ENCODE results near the gene ARHGAP45. TPM values are rescaled to one million over a fixed set of nuclear protein-coding genes. Genes with fewer than 3 reads are reported as not detected.

ARHGAP45 gene
- total and polyA plus RNA-seq, 9 of the 15 experiments (the other 6 are each of a cell fraction or from before 2014, with no cell fraction given), result 0.08 to 22.1 (median 4.2) TPM

DNA sequence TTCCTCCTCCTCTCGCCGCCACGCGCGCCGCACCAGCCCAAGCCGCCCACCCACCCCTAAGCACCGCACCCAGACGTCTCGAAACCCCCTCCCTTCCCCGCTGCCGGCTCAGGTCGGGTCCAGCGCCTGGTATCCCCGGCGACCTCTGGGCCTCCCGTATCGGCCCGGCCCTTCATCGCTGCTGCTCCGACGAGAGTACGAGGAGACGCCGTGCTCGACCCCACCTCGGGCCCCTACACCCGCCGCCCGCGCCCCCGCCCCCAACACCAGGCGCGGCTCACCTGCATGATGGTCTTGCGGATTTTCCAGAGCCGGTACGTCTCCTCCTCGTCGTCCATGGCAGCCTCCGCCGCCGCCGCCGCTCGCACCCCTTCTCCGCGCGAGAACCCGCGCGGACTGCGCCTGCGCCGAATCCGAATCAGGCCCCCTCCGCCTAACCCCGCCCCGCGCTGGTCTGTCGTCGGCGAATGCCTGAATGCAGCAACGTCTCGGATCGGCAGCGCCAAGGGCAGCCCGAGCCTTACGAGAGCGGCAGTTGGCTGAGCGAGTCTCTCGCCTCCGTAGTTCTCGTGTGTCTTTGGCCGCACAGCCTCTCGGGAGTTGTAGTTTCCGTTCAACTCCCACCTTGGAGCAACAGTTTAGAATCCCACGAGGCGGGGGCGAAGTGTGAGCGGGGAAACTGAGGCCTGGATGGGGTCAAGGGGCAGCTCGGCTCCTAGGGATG, 28.2 kb downstream of the ARHGAP45 start, which contains the start of gene POLR2E (continued):
- TF ChIP-seq, protein P1, sequence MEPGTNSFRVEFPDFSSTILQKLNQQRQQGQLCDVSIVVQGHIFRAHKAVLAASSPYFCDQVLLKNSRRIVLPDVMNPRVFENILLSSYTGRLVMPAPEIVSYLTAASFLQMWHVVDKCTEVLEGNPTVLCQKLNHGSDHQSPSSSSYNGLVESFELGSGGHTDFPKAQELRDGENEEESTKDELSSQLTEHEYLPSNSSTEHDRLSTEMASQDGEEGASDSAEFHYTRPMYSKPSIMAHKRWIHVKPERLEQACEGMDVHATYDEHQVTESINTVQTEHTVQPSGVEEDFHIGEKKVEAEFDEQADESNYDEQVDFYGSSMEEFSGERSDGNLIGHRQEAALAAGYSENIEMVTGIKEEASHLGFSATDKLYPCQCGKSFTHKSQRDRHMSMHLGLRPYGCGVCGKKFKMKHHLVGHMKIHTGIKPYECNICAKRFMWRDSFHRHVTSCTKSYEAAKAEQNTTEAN (CRISPR knock-in tag; IDR thresholded peaks at IDR 0.05), result no peak
- TF ChIP-seq, protein P2, sequence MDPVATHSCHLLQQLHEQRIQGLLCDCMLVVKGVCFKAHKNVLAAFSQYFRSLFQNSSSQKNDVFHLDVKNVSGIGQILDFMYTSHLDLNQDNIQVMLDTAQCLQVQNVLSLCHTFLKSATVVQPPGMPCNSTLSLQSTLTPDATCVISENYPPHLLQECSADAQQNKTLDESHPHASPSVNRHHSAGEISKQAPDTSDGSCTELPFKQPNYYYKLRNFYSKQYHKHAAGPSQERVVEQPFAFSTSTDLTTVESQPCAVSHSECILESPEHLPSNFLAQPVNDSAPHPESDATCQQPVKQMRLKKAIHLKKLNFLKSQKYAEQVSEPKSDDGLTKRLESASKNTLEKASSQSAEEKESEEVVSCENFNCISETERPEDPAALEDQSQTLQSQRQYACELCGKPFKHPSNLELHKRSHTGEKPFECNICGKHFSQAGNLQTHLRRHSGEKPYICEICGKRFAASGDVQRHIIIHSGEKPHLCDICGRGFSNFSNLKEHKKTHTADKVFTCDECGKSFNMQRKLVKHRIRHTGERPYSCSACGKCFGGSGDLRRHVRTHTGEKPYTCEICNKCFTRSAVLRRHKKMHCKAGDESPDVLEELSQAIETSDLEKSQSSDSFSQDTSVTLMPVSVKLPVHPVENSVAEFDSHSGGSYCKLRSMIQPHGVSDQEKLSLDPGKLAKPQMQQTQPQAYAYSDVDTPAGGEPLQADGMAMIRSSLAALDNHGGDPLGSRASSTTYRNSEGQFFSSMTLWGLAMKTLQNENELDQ (CRISPR knock-in tag; IDR thresholded peaks at IDR 0.05; ENCODE audit: borderline replicate concordance), result no peak
- TF ChIP-seq SLC30A9 (CRISPR knock-in tag; IDR thresholded peaks at IDR 0.05), result no peak
- TF ChIP-seq RBM17 (IDR thresholded peaks at IDR 0.05; ENCODE audit: borderline replicate concordance, low read depth, low read length), result no peak
- no peak for TF ChIP-seq PHTF2 (CRISPR knock-in tag; IDR thresholded peaks at IDR 0.05)
- TF ChIP-seq BHLHE40 (IDR thresholded peaks at IDR 0.05; ENCODE audit: low read length), result no peak
- no peak for TF ChIP-seq ZNF133 (CRISPR knock-in tag; IDR thresholded peaks at IDR 0.05)
- TF ChIP-seq XRCC5 (IDR thresholded peaks at IDR 0.05; ENCODE audit: low read depth, low read length), result no peak
- peak; percentile 25 for TF ChIP-seq PCBP1 (IDR thresholded peaks at IDR 0.05; ENCODE audit: low read depth, low read length, poor library complexity, severe bottlenecking)
- TF ChIP-seq, protein P3, sequence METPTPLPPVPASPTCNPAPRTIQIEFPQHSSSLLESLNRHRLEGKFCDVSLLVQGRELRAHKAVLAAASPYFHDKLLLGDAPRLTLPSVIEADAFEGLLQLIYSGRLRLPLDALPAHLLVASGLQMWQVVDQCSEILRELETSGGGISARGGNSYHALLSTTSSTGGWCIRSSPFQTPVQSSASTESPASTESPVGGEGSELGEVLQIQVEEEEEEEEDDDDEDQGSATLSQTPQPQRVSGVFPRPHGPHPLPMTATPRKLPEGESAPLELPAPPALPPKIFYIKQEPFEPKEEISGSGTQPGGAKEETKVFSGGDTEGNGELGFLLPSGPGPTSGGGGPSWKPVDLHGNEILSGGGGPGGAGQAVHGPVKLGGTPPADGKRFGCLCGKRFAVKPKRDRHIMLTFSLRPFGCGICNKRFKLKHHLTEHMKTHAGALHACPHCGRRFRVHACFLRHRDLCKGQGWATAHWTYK (CRISPR knock-in tag; IDR thresholded peaks at IDR 0.05), result no peak
- no peak for TF ChIP-seq PURB (CRISPR knock-in tag; IDR thresholded peaks at IDR 0.05; ENCODE audit: low read depth)
- TF ChIP-seq, protein P4, sequence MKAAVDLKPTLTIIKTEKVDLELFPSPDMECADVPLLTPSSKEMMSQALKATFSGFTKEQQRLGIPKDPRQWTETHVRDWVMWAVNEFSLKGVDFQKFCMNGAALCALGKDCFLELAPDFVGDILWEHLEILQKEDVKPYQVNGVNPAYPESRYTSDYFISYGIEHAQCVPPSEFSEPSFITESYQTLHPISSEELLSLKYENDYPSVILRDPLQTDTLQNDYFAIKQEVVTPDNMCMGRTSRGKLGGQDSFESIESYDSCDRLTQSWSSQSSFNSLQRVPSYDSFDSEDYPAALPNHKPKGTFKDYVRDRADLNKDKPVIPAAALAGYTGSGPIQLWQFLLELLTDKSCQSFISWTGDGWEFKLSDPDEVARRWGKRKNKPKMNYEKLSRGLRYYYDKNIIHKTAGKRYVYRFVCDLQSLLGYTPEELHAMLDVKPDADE (conservative IDR thresholded peaks at IDR 0.05; ENCODE audit: control insufficient read depth, low read depth, low read length), result peak; percentile 85
- no peak for TF ChIP-seq GABPB1 (CRISPR knock-in tag; IDR thresholded peaks at IDR 0.05)
- TF ChIP-seq, protein P5, sequence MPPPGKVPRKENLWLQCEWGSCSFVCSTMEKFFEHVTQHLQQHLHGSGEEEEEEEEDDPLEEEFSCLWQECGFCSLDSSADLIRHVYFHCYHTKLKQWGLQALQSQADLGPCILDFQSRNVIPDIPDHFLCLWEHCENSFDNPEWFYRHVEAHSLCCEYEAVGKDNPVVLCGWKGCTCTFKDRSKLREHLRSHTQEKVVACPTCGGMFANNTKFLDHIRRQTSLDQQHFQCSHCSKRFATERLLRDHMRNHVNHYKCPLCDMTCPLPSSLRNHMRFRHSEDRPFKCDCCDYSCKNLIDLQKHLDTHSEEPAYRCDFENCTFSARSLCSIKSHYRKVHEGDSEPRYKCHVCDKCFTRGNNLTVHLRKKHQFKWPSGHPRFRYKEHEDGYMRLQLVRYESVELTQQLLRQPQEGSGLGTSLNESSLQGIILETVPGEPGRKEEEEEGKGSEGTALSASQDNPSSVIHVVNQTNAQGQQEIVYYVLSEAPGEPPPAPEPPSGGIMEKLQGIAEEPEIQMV (tag; conservative IDR thresholded peaks at IDR 0.05; ENCODE audit: low read depth), result no peak
- no peak for TF ChIP-seq MYNN (IDR thresholded peaks at IDR 0.05)
- no peak for TF ChIP-seq MYNN (CRISPR knock-in tag; IDR thresholded peaks at IDR 0.05)
- TF ChIP-seq ZNF444 (CRISPR knock-in tag; IDR thresholded peaks at IDR 0.05), result no peak
- TF ChIP-seq ESRRB (CRISPR knock-in tag; IDR thresholded peaks at IDR 0.05; ENCODE audit: borderline replicate concordance), result no peak
- TF ChIP-seq TRIM28 (IDR thresholded peaks at IDR 0.05), result no peak
- TF ChIP-seq, protein P6, sequence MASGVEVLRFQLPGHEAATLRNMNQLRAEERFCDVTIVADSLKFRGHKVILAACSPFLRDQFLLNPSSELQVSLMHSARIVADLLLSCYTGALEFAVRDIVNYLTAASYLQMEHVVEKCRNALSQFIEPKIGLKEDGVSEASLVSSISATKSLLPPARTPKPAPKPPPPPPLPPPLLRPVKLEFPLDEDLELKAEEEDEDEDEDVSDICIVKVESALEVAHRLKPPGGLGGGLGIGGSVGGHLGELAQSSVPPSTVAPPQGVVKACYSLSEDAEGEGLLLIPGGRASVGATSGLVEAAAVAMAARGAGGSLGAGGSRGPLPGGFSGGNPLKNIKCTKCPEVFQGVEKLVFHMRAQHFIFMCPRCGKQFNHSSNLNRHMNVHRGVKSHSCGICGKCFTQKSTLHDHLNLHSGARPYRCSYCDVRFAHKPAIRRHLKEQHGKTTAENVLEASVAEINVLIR (CRISPR knock-in tag; IDR thresholded peaks at IDR 0.05), result no peak
